ENCODE data around the gene ATE1.
A peak's percentile ranks its signal among the peaks of the same experiment; 100 is the strongest.
"Not testable (repeated sequence)": the region's sequence is repeated elsewhere in the genome, so short reads cannot be mapped to it uniquely, and the experiment has no call there.

ATE1 gene

GRCh38 chr10:121927841-121928527 is at the start of gene ATE1:
Gene ATE1 (minus strand): TSS chr10:121928031. CDS start chr10:121927949, 82 bp downstream.
- peak; percentile 88 for DNase-seq
- Mint-ChIP-seq H3K36me3 (ENCODE audit: low read depth) (peaks cover 49% of the 10 kb centered on the region), H3K27me3 (no peaks in the 10 kb centered on the region), H3K4me3 (peak within 1 kb of the TSS; percentile 95), H3K9me3 (no peaks in the 10 kb centered on the region), H3K27ac (peak within 1 kb of the TSS; percentile 97), H3K4me1 (ENCODE audit: low read depth) (peaks cover 29% of the 10 kb centered on the region)

GRCh38 chr10:121976607-121977006 is 48.8 kb upstream of the ATE1 start:
- Mint-ChIP-seq H3K4me3 (no peak overlapping the region), H3K27me3 (no peaks in the 10 kb centered on the region), H3K36me3 (ENCODE audit: low read depth) (peaks cover 31% of the 10 kb centered on the region), H3K9me3 (peaks cover 8% of the 10 kb centered on the region), H3K4me1 (ENCODE audit: low read depth) (peaks cover 22% of the 10 kb centered on the region), H3K27ac (no peak overlapping the region)
- no peak for DNase-seq

GRCh38 chr10:121975295-121976086 is 47.7 kb upstream of the ATE1 start:
- Mint-ChIP-seq H3K4me3 (peak overlapping the region; percentile 89), H3K4me1 (ENCODE audit: low read depth) (peaks cover 26% of the 10 kb centered on the region), H3K27ac (peak overlapping the region; percentile 77), H3K36me3 (ENCODE audit: low read depth) (peaks cover 42% of the 10 kb centered on the region), H3K9me3 (peaks cover 8% of the 10 kb centered on the region), H3K27me3 (no peaks in the 10 kb centered on the region)
- no peak for DNase-seq

GRCh38 chr10:121974535-121975294 is 46.9 kb upstream of the ATE1 start, which contains the start of gene NSMCE4A:
Gene NSMCE4A (minus strand): TSS chr10:121975217. CDS start chr10:121975165, 52 bp downstream.
- H3K4me3 Mint-ChIP-seq: peak within 1 kb of the TSS; percentile 89
- H3K36me3 Mint-ChIP-seq (ENCODE audit: low read depth): peaks cover 50% of the 10 kb centered on the region
- H3K4me1 Mint-ChIP-seq (ENCODE audit: low read depth): peaks cover 26% of the 10 kb centered on the region
- peak; percentile 88 for DNase-seq
- H3K27me3 Mint-ChIP-seq: no peaks in the 10 kb centered on the region
- H3K27ac Mint-ChIP-seq: peak within 1 kb of the TSS; percentile 77
- peaks cover 8% of the 10 kb centered on the region for H3K9me3 Mint-ChIP-seq

GRCh38 chr10:121974019-121974534 is 46.2 kb upstream of the ATE1 start:
- H3K36me3 Mint-ChIP-seq (ENCODE audit: low read depth): peaks cover 55% of the 10 kb centered on the region
- H3K9me3 Mint-ChIP-seq: peaks cover 8% of the 10 kb centered on the region
- DNase-seq: no peak
- H3K4me1 Mint-ChIP-seq (ENCODE audit: low read depth): peaks cover 26% of the 10 kb centered on the region
- peak overlapping the region; percentile 89 for H3K4me3 Mint-ChIP-seq
- no peaks in the 10 kb centered on the region for H3K27me3 Mint-ChIP-seq
- H3K27ac Mint-ChIP-seq: peak overlapping the region; percentile 66

- Mint-ChIP-seq H3K4me1 (ENCODE audit: low read depth) (peaks cover 20% of the 10 kb centered on the region), H3K36me3 (ENCODE audit: low read depth) (peaks cover 90% of the 10 kb centered on the region)
- DNase-seq, H3K27me3 Mint-ChIP-seq, H3K9me3 Mint-ChIP-seq, H3K27ac Mint-ChIP-seq, H3K4me3 Mint-ChIP-seq: not testable (repeated sequence)
Measured at GRCh38 chr10:121969086-121969485, 41.3 kb upstream of the ATE1 start.

GRCh38 chr10:121965996-121966395 is 38.2 kb upstream of the ATE1 start:
- Mint-ChIP-seq H3K4me3 (no peak overlapping the region), H3K9me3 (no peaks in the 10 kb centered on the region), H3K27ac (no peak overlapping the region), H3K27me3 (no peaks in the 10 kb centered on the region), H3K36me3 (ENCODE audit: low read depth) (peaks cover 89% of the 10 kb centered on the region), H3K4me1 (ENCODE audit: low read depth) (peaks cover 1% of the 10 kb centered on the region)
- no peak for DNase-seq

- DNase-seq: no peak
- Mint-ChIP-seq H3K4me3 (no peak overlapping the region), H3K4me1 (ENCODE audit: low read depth) (peaks cover 20% of the 10 kb centered on the region), H3K9me3 (no peaks in the 10 kb centered on the region), H3K27me3 (no peaks in the 10 kb centered on the region), H3K27ac (no peak overlapping the region), H3K36me3 (ENCODE audit: low read depth) (peaks cover 81% of the 10 kb centered on the region)
Measured at GRCh38 chr10:121961456-121961855, 33.6 kb upstream of the ATE1 start.

GRCh38 chr10:121959671-121960070 is 31.8 kb upstream of the ATE1 start:
- DNase-seq: no peak
- H3K9me3 Mint-ChIP-seq: no peaks in the 10 kb centered on the region
- peaks cover 79% of the 10 kb centered on the region for H3K36me3 Mint-ChIP-seq (ENCODE audit: low read depth)
- H3K27me3 Mint-ChIP-seq: no peaks in the 10 kb centered on the region
- peak overlapping the region; percentile 75 for H3K27ac Mint-ChIP-seq
- peaks cover 27% of the 10 kb centered on the region for H3K4me1 Mint-ChIP-seq (ENCODE audit: low read depth)
- no peak overlapping the region for H3K4me3 Mint-ChIP-seq

- peaks cover 70% of the 10 kb centered on the region for H3K36me3 Mint-ChIP-seq (ENCODE audit: low read depth)
- no peaks in the 10 kb centered on the region for H3K27me3 Mint-ChIP-seq
- DNase-seq: no peak
- H3K4me3 Mint-ChIP-seq: no peak overlapping the region
- peak overlapping the region; percentile 59 for H3K27ac Mint-ChIP-seq
- H3K4me1 Mint-ChIP-seq (ENCODE audit: low read depth): peaks cover 27% of the 10 kb centered on the region
- H3K9me3 Mint-ChIP-seq: no peaks in the 10 kb centered on the region
Measured at GRCh38 chr10:121956111-121957061, 28.6 kb upstream of the ATE1 start.

GRCh38 chr10:121952226-121952625 is 24.4 kb upstream of the ATE1 start:
- Mint-ChIP-seq H3K27ac (no peak overlapping the region), H3K9me3 (no peaks in the 10 kb centered on the region), H3K4me3 (no peak overlapping the region), H3K4me1 (ENCODE audit: low read depth) (peaks cover 14% of the 10 kb centered on the region), H3K27me3 (no peaks in the 10 kb centered on the region), H3K36me3 (ENCODE audit: low read depth) (peaks cover 40% of the 10 kb centered on the region)
- no peak for DNase-seq

GRCh38 chr10:121949451-121949850 is 21.6 kb upstream of the ATE1 start:
- no peak for DNase-seq
- no peaks in the 10 kb centered on the region for H3K4me1 Mint-ChIP-seq (ENCODE audit: low read depth)
- H3K4me3 Mint-ChIP-seq: no peak overlapping the region
- H3K27me3 Mint-ChIP-seq: no peaks in the 10 kb centered on the region
- H3K27ac Mint-ChIP-seq: no peak overlapping the region
- peaks cover 18% of the 10 kb centered on the region for H3K36me3 Mint-ChIP-seq (ENCODE audit: low read depth)
- H3K9me3 Mint-ChIP-seq: no peaks in the 10 kb centered on the region

GRCh38 chr10:121949049-121949448 is 21.2 kb upstream of the ATE1 start:
- Mint-ChIP-seq H3K27me3 (no peaks in the 10 kb centered on the region), H3K36me3 (ENCODE audit: low read depth) (peaks cover 18% of the 10 kb centered on the region), H3K9me3 (no peaks in the 10 kb centered on the region), H3K4me3 (no peak overlapping the region), H3K4me1 (ENCODE audit: low read depth) (no peaks in the 10 kb centered on the region), H3K27ac (no peak overlapping the region)
- DNase-seq: no peak

Data from activated T-cell treated with anti-CD3 and anti-CD28 coated beads, Interleukin-2, amount 50 U/mL, for 24 hours (primary cell).